ENCODE results near the gene LIMS2. TPM values are rescaled to one million over a fixed set of nuclear protein-coding genes. Genes with fewer than 3 reads are reported as not detected.

The LIMS2 gene
- total and polyA plus RNA-seq, 2 donors (not counting 1 experiment from before 2014, with no cell fraction given): 1.8 to 17.3 TPM

DNA sequence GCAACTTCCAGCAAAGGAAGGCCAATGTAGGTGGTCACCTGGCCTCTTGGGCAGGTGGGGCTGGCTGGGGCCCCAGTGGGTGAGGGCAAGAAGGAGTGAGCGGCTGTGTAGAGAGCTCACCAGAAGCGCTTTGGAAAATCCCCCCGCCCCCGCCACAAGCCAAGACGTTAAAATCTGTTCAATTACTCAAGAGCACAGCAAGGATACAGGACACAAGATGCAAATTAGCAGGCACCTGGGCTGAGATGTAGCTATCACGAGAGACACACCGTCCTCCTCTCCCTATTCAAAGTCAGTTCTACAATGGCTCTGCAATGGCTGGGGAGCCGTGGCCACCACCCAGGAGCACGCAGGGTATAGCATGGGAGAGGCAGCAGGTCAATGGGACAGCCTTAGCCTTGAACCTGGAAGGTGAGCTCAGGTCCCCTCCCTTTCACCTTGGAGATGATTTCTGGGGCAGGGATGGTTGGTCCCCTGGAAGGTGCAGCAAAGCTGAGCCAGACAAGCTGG is 67.9 kb downstream of the LIMS2 start:
- no peak overlapping the region for H3K4me3 ChIP-seq (replicated peaks in 1 of 4; ENCODE audit: control extremely low read depth in 1 of 4, insufficient read depth in 1 of 4, low read depth in 3 of 4, low read length in 4 of 4)
- no peak overlapping the region for H3K27ac ChIP-seq (ENCODE audit: insufficient read depth, low read length)
- no peaks in the 10 kb centered on the region for H3K4me1 ChIP-seq (ENCODE audit: control insufficient read depth, extremely low read depth, insufficient read depth, low read length)
- H3K9me3 ChIP-seq (ENCODE audit: control insufficient read depth, insufficient read depth, low read depth, low read length): no peaks in the 10 kb centered on the region
- H4K20me1 ChIP-seq (ENCODE audit: control insufficient read depth, extremely low read depth, insufficient read depth, low read length): no peaks in the 10 kb centered on the region
- no peaks in the 10 kb centered on the region for H3K36me3 ChIP-seq (ENCODE audit: control insufficient read depth, insufficient read depth, low read length)
- no peaks in the 10 kb centered on the region for H3K27me3 ChIP-seq (ENCODE audit: control insufficient read depth, insufficient read depth, low read length)
- H2AFZ ChIP-seq (ENCODE audit: low read length): no peak overlapping the region
- H3K79me2 ChIP-seq (ENCODE audit: control insufficient read depth, insufficient read depth, low read length): no peaks in the 10 kb centered on the region
- H3K4me2 ChIP-seq (ENCODE audit: extremely low read depth, insufficient read depth, low read length): no peak overlapping the region
- no peak for TF ChIP-seq EZH2 (IDR thresholded peaks at IDR 0.05; ENCODE audit: low read length, missing control alignments)
- TF ChIP-seq, protein P1, sequence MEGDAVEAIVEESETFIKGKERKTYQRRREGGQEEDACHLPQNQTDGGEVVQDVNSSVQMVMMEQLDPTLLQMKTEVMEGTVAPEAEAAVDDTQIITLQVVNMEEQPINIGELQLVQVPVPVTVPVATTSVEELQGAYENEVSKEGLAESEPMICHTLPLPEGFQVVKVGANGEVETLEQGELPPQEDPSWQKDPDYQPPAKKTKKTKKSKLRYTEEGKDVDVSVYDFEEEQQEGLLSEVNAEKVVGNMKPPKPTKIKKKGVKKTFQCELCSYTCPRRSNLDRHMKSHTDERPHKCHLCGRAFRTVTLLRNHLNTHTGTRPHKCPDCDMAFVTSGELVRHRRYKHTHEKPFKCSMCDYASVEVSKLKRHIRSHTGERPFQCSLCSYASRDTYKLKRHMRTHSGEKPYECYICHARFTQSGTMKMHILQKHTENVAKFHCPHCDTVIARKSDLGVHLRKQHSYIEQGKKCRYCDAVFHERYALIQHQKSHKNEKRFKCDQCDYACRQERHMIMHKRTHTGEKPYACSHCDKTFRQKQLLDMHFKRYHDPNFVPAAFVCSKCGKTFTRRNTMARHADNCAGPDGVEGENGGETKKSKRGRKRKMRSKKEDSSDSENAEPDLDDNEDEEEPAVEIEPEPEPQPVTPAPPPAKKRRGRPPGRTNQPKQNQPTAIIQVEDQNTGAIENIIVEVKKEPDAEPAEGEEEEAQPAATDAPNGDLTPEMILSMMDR (conservative IDR thresholded peaks at IDR 0.05 in 1 of 2, IDR thresholded peaks at IDR 0.05 in 1 of 2; ENCODE audit: low read depth in 1 of 2, low read length in 2 of 2): no peak
- DNase-seq (ENCODE audit: low read depth in 2 of 2): no peak
- no peak overlapping the region for H3K9ac ChIP-seq (ENCODE audit: insufficient read depth, low read length)

DNA sequence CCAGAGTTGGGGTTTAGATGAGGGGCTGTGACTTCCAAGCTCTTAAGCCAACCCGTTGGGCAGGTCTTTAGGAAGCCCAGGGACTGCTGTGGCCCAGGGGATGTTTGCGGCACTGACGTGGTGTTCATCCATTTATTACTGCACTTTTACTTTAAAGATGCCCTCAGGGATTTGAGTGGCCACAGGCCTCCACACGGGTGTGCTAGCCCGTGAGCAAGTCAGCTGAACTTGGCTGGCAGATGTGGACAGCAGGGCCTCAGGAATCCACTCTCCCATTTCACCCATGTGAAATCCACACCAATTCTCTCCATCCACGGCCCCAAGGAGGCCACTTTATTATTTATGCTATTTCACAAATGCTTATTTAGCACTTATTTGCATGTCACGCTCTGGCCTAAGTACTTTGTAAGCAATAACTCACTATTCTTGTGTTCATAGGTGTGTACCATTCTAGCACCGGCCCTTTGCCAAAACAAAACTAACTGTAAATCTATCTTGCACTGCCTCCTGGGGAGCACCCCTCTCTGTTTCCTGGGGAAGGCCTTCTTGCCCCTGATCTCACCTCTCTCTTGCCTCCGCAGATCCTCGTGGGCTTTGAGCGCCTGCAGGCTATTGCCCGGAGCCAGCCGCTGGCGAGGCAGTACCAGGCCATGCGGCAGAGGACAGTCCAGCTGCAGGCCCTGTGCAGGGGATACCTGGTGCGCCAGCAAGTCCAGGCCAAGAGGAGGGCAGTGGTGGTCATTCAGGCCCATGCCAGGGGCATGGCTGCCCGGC is 68.5 kb downstream of the LIMS2 start:
- Histone ChIP-seq H3K36me3 (ENCODE audit: control insufficient read depth, insufficient read depth, low read length) (no peaks in the 10 kb centered on the region), H3K9me3 (ENCODE audit: control insufficient read depth, insufficient read depth, low read depth, low read length) (no peaks in the 10 kb centered on the region), H3K27ac (ENCODE audit: insufficient read depth, low read length) (no peak overlapping the region), H3K27me3 (ENCODE audit: control insufficient read depth, insufficient read depth, low read length) (no peaks in the 10 kb centered on the region), H4K20me1 (ENCODE audit: control insufficient read depth, extremely low read depth, insufficient read depth, low read length) (no peaks in the 10 kb centered on the region), H3K4me3 (replicated peaks in 1 of 4; ENCODE audit: control extremely low read depth in 1 of 4, insufficient read depth in 1 of 4, low read depth in 3 of 4, low read length in 4 of 4) (no peak overlapping the region), H3K4me1 (ENCODE audit: control insufficient read depth, extremely low read depth, insufficient read depth, low read length) (no peaks in the 10 kb centered on the region), H3K9ac (ENCODE audit: insufficient read depth, low read length) (no peak overlapping the region), H2AFZ (ENCODE audit: low read length) (no peak overlapping the region), H3K4me2 (ENCODE audit: extremely low read depth, insufficient read depth, low read length) (no peak overlapping the region), H3K79me2 (ENCODE audit: control insufficient read depth, insufficient read depth, low read length) (no peaks in the 10 kb centered on the region)
- DNase-seq (ENCODE audit: low read depth in 2 of 2): no peak
- TF ChIP-seq EZH2 (IDR thresholded peaks at IDR 0.05; ENCODE audit: low read length, missing control alignments): no peak
- TF ChIP-seq, protein P1 (conservative IDR thresholded peaks at IDR 0.05 in 1 of 2, IDR thresholded peaks at IDR 0.05 in 1 of 2; ENCODE audit: low read depth in 1 of 2, low read length in 2 of 2): no peak

DNA sequence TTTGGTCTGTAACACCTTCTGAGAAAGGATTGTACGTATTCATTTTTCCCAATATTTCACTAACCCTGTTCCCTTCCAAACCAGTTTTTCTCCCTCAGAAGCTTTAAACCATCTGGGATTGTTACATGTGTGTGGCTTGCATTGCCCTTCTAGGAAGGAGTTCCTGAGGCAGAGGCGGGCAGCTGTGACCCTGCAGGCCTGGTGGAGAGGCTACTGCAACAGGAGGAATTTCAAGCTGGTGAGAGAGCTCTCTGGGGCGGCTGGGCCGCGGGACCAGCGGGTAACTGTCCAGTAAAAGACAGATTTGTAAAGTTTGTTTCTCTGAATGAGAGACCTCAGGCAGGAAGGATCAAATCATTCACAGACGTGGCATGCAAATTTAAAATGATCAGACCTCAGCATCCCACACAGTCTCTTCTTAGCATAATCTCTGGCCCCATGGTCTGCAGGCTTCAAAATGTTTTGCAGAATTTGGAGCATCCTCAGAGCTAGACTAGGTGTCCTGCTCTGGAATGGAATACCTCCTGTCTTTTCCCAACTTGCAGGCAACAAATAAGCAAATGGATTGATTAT is 69.6 kb downstream of the LIMS2 start:
- no peak overlapping the region for H3K4me2 ChIP-seq (ENCODE audit: extremely low read depth, insufficient read depth, low read length)
- H4K20me1 ChIP-seq (ENCODE audit: control insufficient read depth, extremely low read depth, insufficient read depth, low read length): no peaks in the 10 kb centered on the region
- H3K4me1 ChIP-seq (ENCODE audit: control insufficient read depth, extremely low read depth, insufficient read depth, low read length): no peaks in the 10 kb centered on the region
- DNase-seq (ENCODE audit: low read depth in 2 of 2): no peak
- H3K79me2 ChIP-seq (ENCODE audit: control insufficient read depth, insufficient read depth, low read length): no peaks in the 10 kb centered on the region
- TF ChIP-seq EZH2 (IDR thresholded peaks at IDR 0.05; ENCODE audit: low read length, missing control alignments): no peak
- H3K9me3 ChIP-seq (ENCODE audit: control insufficient read depth, insufficient read depth, low read depth, low read length): no peaks in the 10 kb centered on the region
- H2AFZ ChIP-seq (ENCODE audit: low read length): no peak overlapping the region
- no peaks in the 10 kb centered on the region for H3K27me3 ChIP-seq (ENCODE audit: control insufficient read depth, insufficient read depth, low read length)
- H3K9ac ChIP-seq (ENCODE audit: insufficient read depth, low read length): no peak overlapping the region
- no peak overlapping the region for H3K27ac ChIP-seq (ENCODE audit: insufficient read depth, low read length)
- no peak overlapping the region for H3K4me3 ChIP-seq (replicated peaks in 1 of 4; ENCODE audit: control extremely low read depth in 1 of 4, insufficient read depth in 1 of 4, low read depth in 3 of 4, low read length in 4 of 4)
- no peaks in the 10 kb centered on the region for H3K36me3 ChIP-seq (ENCODE audit: control insufficient read depth, insufficient read depth, low read length)

All from fibroblast of lung (primary cell).